Measurements from ENCODE around the gene AIP.

- TF ChIP-seq POLR2A (IDR thresholded peaks at IDR 0.05) (no peak), CTCF (IDR thresholded peaks at IDR 0.05) (no peak)
Measured at GRCh38 chr11:67435031-67435726, 47.6 kb upstream of the AIP start.

All from testis (tissue), 2 donors.